Right lobe of liver (tissue), 6 donors: ENCODE measurements around the gene PHETA1. TPM values are rescaled to one million over a fixed set of nuclear protein-coding genes. Genes with fewer than 3 reads are reported as not detected.

ENCODE experiments used
- ATAC-seq, 4 donors: fragments of 200-7000 bp; cut with Tn5 transposase; one replicate each; pipeline ENCODE4 v1.9.1; 2020; ENCODE audit warnings: mild to moderate bottlenecking in 4 of 4, moderate library complexity in 4 of 4
- DNase-seq, 3 donors: peaks; one replicate each; pipeline ENCODE4 v3.0.0-alpha.2; 2020
- H3K27ac ChIP-seq, 3 donors: fragments of 200-600 bp; one replicate each; pipeline ENCODE4 v1.8.0; 2022
- H3K27me3 ChIP-seq, 2 donors: fragments of 200-600 bp; one replicate each; pipeline ENCODE4 v1.8.0; 2022
- H3K36me3 ChIP-seq, 4 donors: fragments of 200-600 bp; sonication (generic) in 1 of 4; one replicate each; pipeline versions ENCODE4 v1.5.1 to v1.8.0; 2017 to 2022; ENCODE audit warnings: control low read depth in 1 of 4
- H3K4me1 ChIP-seq, 4 donors: fragments of 200-600 bp; sonication (generic) in 1 of 4; one replicate each; pipeline versions ENCODE4 v1.5.1 to v1.8.0; 2017 to 2022; ENCODE audit warnings: control low read depth in 1 of 4
- H3K4me3 ChIP-seq, 3 donors: fragments of 200-600 bp; one replicate each; pipeline ENCODE4 v1.8.0; 2022
- H3K9me3 ChIP-seq, 4 donors: fragments of 200-600 bp; sonication (generic) in 1 of 4; one replicate each; pipeline versions ENCODE4 v1.5.1 to v1.8.0; 2017 to 2022; ENCODE audit warnings: control low read depth in 1 of 4
- CTCF ChIP-seq, 4 donors: fragments of 200-600 bp in 3 of 4; fragments of 450-650 bp in 1 of 4; IDR thresholded peaks; one replicate each; pipeline versions ENCODE4 v1.5.1 to v1.8.0; 2016 to 2022; ENCODE audit warnings: antibody characterized with exemption in 4 of 4, mild to moderate bottlenecking in 2 of 4
- POLR2A ChIP-seq: fragments of 450-650 bp; IDR thresholded peaks from one replicate; pipeline ENCODE4 v1.6.1; 2017; ENCODE audit warnings: antibody characterized with exemption, mild to moderate bottlenecking
- WGBS: methylation state at CpG from one replicate; pipeline ENCODE4 v1.1.6; 2018; ENCODE audit warnings: low coverage, low lambda C conversion rate; ENCODE audit not compliant: insufficient coverage; ENCODE audit errors: missing lambda C conversion rate; 5-methylcytosine and 5-hydroxymethylcytosine counted together
- intact Hi-C, 2 donors: fragments of 100-400 bp; cut with DNase I; formaldehyde crosslinking; loops; one replicate each; pipeline versions ENCODE4 v1.11.2 to v1.14.1; 2022
- total RNA-seq, 6 experiments: library from RNA; depleted of rRNA in 2 of 6; stranded (reverse); fragments of >200 nt in 2 of 6; fragmentation: NEBNext Ultra II Directional in 3 of 6; extraction: Animal tissue kit (Norgen Biotek cat#: 25700) in 3 of 6; gene quantifications; one replicate each; pipeline versions ENCODE4 v1.1.0 to v1.2.4, GENCODE V29; 2016 to 2023
- donor health status: DM: no; HTN: yes; CAD: no.
- donor health status: DM: no; HTN: no; CAD: no.
- donor health status: DM: no; HTN: no; CAD: no.
- donor health status: DM: no; HTN: yes; CAD: no.
- donor health status: DM: no; HTN: yes; CAD: no.

The PHETA1 gene
- total RNA-seq, 6 experiments from 2014 or later, result 4.2 to 14.8 (median 7.0) TPM

DNA sequence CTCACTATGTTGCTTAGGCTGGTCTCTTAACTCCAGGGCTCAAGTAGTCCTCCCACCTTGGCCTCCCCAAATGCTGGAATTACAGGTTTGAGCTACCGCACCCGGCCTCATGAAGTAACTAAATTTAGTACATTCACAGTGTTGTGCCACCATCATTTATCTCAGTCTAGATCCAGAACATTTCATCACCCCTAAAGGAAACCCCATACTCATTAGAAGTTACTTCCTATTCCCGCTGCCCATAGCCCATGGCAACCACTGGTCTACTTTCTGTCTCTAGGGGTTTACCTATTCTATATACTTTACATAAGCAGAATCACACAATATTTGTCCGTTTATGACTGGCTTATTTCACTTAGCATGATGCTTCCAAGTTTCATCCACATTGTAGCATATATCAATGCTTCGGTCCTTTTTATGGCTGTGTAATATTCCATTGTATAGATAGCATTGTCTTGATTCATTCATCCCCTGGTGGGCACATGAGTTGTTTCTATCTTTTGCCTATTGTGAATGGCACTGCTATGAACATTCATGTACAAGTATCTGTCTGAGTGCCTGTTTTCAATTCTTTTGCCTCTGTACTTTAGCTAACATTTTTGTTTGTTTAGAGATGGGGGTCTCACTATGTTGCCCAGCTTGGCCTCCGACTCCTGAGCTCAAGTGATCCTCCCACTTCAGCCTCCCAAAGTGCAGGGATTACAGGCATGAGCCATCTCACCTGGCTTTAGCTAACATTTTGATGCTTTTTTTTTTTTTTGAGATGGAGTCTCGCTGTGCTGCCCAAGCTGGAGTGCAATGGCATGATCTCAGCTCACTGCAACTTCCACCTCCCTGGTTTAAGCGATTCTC is 26.7 kb upstream of the PHETA1 start:
- TF ChIP-seq CTCF (IDR thresholded peaks at IDR 0.05) (no peak), POLR2A (no peak)
- ATAC-seq, result no peak
- Histone ChIP-seq H3K27ac (no peak overlapping the region), H3K27me3 (no peaks in the 10 kb centered on the region), H3K36me3 (no peaks in the 10 kb centered on the region), H3K4me3 (no peak overlapping the region), H3K4me1 (peaks cover 0 to 9% (median 3%) of the 10 kb centered on the region in 4 donors), H3K9me3 (no peaks in the 10 kb centered on the region)
- DNase-seq, result no peak
- intact Hi-C loops, result loop anchor here in 1 of 2 donors (10.0 kb wide), 1 partner anchor 59 kb away; no protein-coding TSS in a partner anchor
- WGBS, result 82% methylated on average over 8 of the region's 8 CpGs

- no peaks in the 10 kb centered on the region for H3K9me3 ChIP-seq
- no peak overlapping the region for H3K27ac ChIP-seq
- no peaks in the 10 kb centered on the region for H3K36me3 ChIP-seq
- H3K4me3 ChIP-seq, result no peak overlapping the region
- no peaks in the 10 kb centered on the region for H3K27me3 ChIP-seq
- TF ChIP-seq POLR2A (no peak), CTCF (IDR thresholded peaks at IDR 0.05) (no peak)
- WGBS, result 75% methylated on average over 4 of the region's 8 CpGs
- ATAC-seq (no peak), DNase-seq (no peak)
- intact Hi-C loops, result loop anchor here in 1 of 2 donors (10.0 kb wide), 1 partner anchor 60 kb away; no protein-coding TSS in a partner anchor
- peaks cover 0 to 9% (median 3%) of the 10 kb centered on the region in 4 donors for H3K4me1 ChIP-seq
Measured at GRCh38 chr12:111394480-111394879, 25.6 kb upstream of the PHETA1 start.

GRCh38 chr12:111393700-111394300 is 24.9 kb upstream of the PHETA1 start:
- H3K4me3 ChIP-seq, result no peak overlapping the region
- H3K4me1 ChIP-seq, result peaks cover 0 to 9% (median 3%) of the 10 kb centered on the region in 4 donors
- TF ChIP-seq CTCF (IDR thresholded peaks at IDR 0.05), result no peak
- TF ChIP-seq POLR2A, result no peak
- H3K9me3 ChIP-seq, result no peaks in the 10 kb centered on the region
- intact Hi-C loops, result loop anchor here in 1 of 2 donors (10.0 kb wide), 1 partner anchor 61 kb away; no protein-coding TSS in a partner anchor
- WGBS, result 74% methylated on average over 5 of the region's 8 CpGs
- H3K36me3 ChIP-seq, result no peaks in the 10 kb centered on the region
- ATAC-seq (peak; percentile 20 to 29 (median 24)), DNase-seq (peak in 1 of 3 donors; percentile 58)
- H3K27me3 ChIP-seq, result no peaks in the 10 kb centered on the region
- H3K27ac ChIP-seq, result no peak overlapping the region

GRCh38 chr12:111390910-111391309 is 22.0 kb upstream of the PHETA1 start:
- TF ChIP-seq CTCF (IDR thresholded peaks at IDR 0.05) (no peak), POLR2A (no peak)
- WGBS, result 75% methylated on average over 8 of the region's 9 CpGs
- Histone ChIP-seq H3K4me1 (no peaks in the 10 kb centered on the region), H3K27ac (no peak overlapping the region), H3K4me3 (no peak overlapping the region), H3K27me3 (no peaks in the 10 kb centered on the region), H3K36me3 (no peaks in the 10 kb centered on the region), H3K9me3 (no peaks in the 10 kb centered on the region)
- ATAC-seq (no peak), DNase-seq (peak in 1 of 3 donors; percentile 14)
- intact Hi-C loops, result loop anchor here in 1 of 2 donors (10.0 kb wide), 1 partner anchor 64 kb away; no protein-coding TSS in a partner anchor
